Natural killer cell (primary cell): ENCODE results near the gene CDH23. TPM values are rescaled to one million over a fixed set of nuclear protein-coding genes. Genes with fewer than 3 reads are reported as not detected.

Source experiments
- ATAC-seq, 3 donors: fragments of 150-1000 bp in 2 of 3; fragments of 200-7000 bp in 1 of 3; cut with Tn5 transposase; 1 replicate in 1 of 3; 2 replicates in 2 of 3; pipeline ENCODE4 v1.10.0; 2021; ENCODE audit warnings: mild to moderate bottlenecking in 2 of 3, moderate library complexity in 2 of 3
- DNase-seq, 2 donors: peaks; one replicate each; pipeline versions ENCODE4 v3.0.0 to v3.0.0-alpha.2; 2013 to 2021; ENCODE audit warnings: mixed read lengths in 1 of 2
- H3K27ac ChIP-seq: one replicate; pipeline ENCODE4 v1.5.1; 2013; ENCODE audit warnings: mild to moderate bottlenecking, low read length
- H3K27me3 ChIP-seq: one replicate; pipeline ENCODE4 v1.6.1; 2013; ENCODE audit warnings: low read length; ENCODE audit not compliant: control insufficient read depth, insufficient read depth
- H3K36me3 ChIP-seq: one replicate; pipeline ENCODE4 v1.6.1; 2013; ENCODE audit warnings: low read length; ENCODE audit not compliant: control insufficient read depth, insufficient read depth
- H3K4me1 ChIP-seq: one replicate; pipeline ENCODE4 v1.6.1; 2013; ENCODE audit warnings: low read length; ENCODE audit not compliant: control insufficient read depth, insufficient read depth
- H3K4me3 ChIP-seq: one replicate; pipeline ENCODE4 v1.5.1; 2013; ENCODE audit warnings: low read length
- H3K9me3 ChIP-seq: one replicate; pipeline ENCODE4 v1.6.1; 2013; ENCODE audit warnings: low read length; ENCODE audit not compliant: control insufficient read depth, insufficient read depth
- H3K27ac Mint-ChIP-seq, 2 donors: one replicate each; pipeline ENCODE4 v1.8.0; 2022; ENCODE audit warnings: mild to moderate bottlenecking in 2 of 2, mixed read lengths in 2 of 2, moderate library complexity in 1 of 2
- H3K27me3 Mint-ChIP-seq, 2 donors: one replicate each; pipeline ENCODE4 v1.8.0; 2022; ENCODE audit warnings: low read depth in 2 of 2, mixed read lengths in 2 of 2
- H3K36me3 Mint-ChIP-seq: one replicate; pipeline ENCODE4 v1.8.0; 2022; ENCODE audit warnings: mixed read lengths
- H3K4me1 Mint-ChIP-seq, 2 donors: one replicate each; pipeline ENCODE4 v1.8.0; 2022; ENCODE audit warnings: mixed read lengths in 2 of 2
- H3K4me3 Mint-ChIP-seq: one replicate; pipeline ENCODE4 v1.8.0; 2022; ENCODE audit warnings: mild to moderate bottlenecking, moderate library complexity, mixed read lengths
- H3K9me3 Mint-ChIP-seq, 2 donors: one replicate each; pipeline ENCODE4 v1.8.0; 2022; ENCODE audit warnings: mixed read lengths in 2 of 2
- CTCF ChIP-seq: fragments of 200-600 bp; IDR thresholded peaks from one replicate; pipeline ENCODE4 v1.8.0; 2022; ENCODE audit warnings: antibody characterized with exemption
- WGBS: methylation state at CpG from one replicate; pipeline ENCODE4 v1.1.7; 2013; ENCODE audit warnings: missing lambda C conversion rate; ENCODE audit not compliant: insufficient coverage; 5-methylcytosine and 5-hydroxymethylcytosine counted together
- intact Hi-C: fragments of 100-400 bp; cut with micrococcal nuclease; formaldehyde crosslinking; loops from one replicate; pipeline ENCODE4 v1.14.2; 2022
- total RNA-seq, 4 donors: library from RNA; stranded (reverse); fragments of 120-200 nt in 1 of 4; gene quantifications; one replicate each; pipeline versions ENCODE4 v1.2.3 to v1.2.4, GENCODE V29; 2013 to 2022

The CDH23 gene
- total RNA-seq, 3 donors from 2014 or later (not counting 1 experiment from before 2014, with no cell fraction given): 1.2 to 6.0 (median 4.3) TPM

DNA sequence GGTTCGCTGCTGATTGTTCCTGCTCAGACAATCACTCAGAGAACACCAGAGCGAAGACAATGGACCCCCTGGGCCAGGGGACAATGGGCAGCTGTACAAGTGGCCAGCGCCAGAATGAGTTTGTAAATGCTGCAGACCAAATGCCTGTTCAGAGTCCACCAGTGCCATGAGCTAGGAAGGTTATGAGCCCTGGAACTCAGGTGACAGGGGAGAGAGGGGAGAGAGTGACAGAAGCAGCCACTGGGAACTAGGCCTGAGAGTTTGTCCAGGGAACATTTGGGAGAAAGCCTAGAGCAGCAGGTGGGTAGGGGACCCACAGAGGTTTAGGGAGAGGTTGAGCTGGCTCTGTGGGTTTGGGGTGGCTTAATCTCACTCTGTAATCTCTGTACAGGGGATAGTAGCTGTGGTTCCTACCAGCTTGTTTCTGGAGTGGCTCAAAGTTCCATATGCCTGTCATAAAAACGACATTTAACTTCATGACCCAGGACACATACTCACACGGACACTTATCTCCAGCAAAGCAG is 262.5 kb downstream of the CDH23 start:
- peaks cover 0 to 4% of the 10 kb centered on the region in 2 donors for H3K27me3 Mint-ChIP-seq
- H3K27ac ChIP-seq: no peak overlapping the region
- TF ChIP-seq CTCF: no peak
- H3K4me1 ChIP-seq: no peaks in the 10 kb centered on the region
- WGBS: 66% methylated on average over 5 of the region's 5 CpGs
- intact Hi-C loops: no loop called here
- no peak overlapping the region for H3K27ac Mint-ChIP-seq
- no peaks in the 10 kb centered on the region for H3K27me3 ChIP-seq
- H3K36me3 Mint-ChIP-seq: no peaks in the 10 kb centered on the region
- H3K4me3 ChIP-seq: no peak overlapping the region
- ATAC-seq (no peak), DNase-seq (no peak)
- H3K36me3 ChIP-seq: no peaks in the 10 kb centered on the region
- H3K9me3 Mint-ChIP-seq: no peaks in the 10 kb centered on the region
- no peaks in the 10 kb centered on the region for H3K4me1 Mint-ChIP-seq
- no peak overlapping the region for H3K4me3 Mint-ChIP-seq
- H3K9me3 ChIP-seq: no peaks in the 10 kb centered on the region

- no peak overlapping the region for H3K27ac Mint-ChIP-seq
- WGBS: 72% methylated on average over 7 of the region's 10 CpGs
- H3K9me3 Mint-ChIP-seq: no peaks in the 10 kb centered on the region
Measured at GRCh38 chr10:71659737-71660136, 263.0 kb downstream of the CDH23 start.

GRCh38 chr10:71660313-71660712 is 263.6 kb downstream of the CDH23 start:
- H3K9me3 Mint-ChIP-seq: no peaks in the 10 kb centered on the region
- ATAC-seq (no peak), DNase-seq (no peak)
- 73% methylated on average over 4 of the region's 4 CpGs for WGBS
- no peak for TF ChIP-seq CTCF
- no peaks in the 10 kb centered on the region for H3K36me3 Mint-ChIP-seq
- no peak overlapping the region for H3K27ac Mint-ChIP-seq
- peaks cover 0 to 4% of the 10 kb centered on the region in 2 donors for H3K27me3 Mint-ChIP-seq
- intact Hi-C loops: no loop called here
- H3K27ac ChIP-seq: no peak overlapping the region
- H3K4me3 ChIP-seq: no peak overlapping the region
- H3K4me3 Mint-ChIP-seq: no peak overlapping the region
- no peaks in the 10 kb centered on the region for H3K9me3 ChIP-seq
- no peaks in the 10 kb centered on the region for H3K4me1 ChIP-seq
- H3K4me1 Mint-ChIP-seq: no peaks in the 10 kb centered on the region
- no peaks in the 10 kb centered on the region for H3K36me3 ChIP-seq
- no peaks in the 10 kb centered on the region for H3K27me3 ChIP-seq

More at GRCh38 chr10:71659737-71660136, 263.0 kb downstream of the CDH23 start:
- no peak overlapping the region for H3K27ac ChIP-seq
- no peaks in the 10 kb centered on the region for H3K36me3 Mint-ChIP-seq
- intact Hi-C loops: no loop called here
- no peaks in the 10 kb centered on the region for H3K27me3 ChIP-seq
- H3K9me3 ChIP-seq: no peaks in the 10 kb centered on the region
- H3K4me1 ChIP-seq: no peaks in the 10 kb centered on the region
- H3K4me3 Mint-ChIP-seq: no peak overlapping the region
- ATAC-seq (no peak), DNase-seq (no peak)
- no peak overlapping the region for H3K4me3 ChIP-seq
- H3K36me3 ChIP-seq: no peaks in the 10 kb centered on the region
- H3K4me1 Mint-ChIP-seq: no peaks in the 10 kb centered on the region
- H3K27me3 Mint-ChIP-seq: peaks cover 0 to 4% of the 10 kb centered on the region in 2 donors
- TF ChIP-seq CTCF: no peak

DNA sequence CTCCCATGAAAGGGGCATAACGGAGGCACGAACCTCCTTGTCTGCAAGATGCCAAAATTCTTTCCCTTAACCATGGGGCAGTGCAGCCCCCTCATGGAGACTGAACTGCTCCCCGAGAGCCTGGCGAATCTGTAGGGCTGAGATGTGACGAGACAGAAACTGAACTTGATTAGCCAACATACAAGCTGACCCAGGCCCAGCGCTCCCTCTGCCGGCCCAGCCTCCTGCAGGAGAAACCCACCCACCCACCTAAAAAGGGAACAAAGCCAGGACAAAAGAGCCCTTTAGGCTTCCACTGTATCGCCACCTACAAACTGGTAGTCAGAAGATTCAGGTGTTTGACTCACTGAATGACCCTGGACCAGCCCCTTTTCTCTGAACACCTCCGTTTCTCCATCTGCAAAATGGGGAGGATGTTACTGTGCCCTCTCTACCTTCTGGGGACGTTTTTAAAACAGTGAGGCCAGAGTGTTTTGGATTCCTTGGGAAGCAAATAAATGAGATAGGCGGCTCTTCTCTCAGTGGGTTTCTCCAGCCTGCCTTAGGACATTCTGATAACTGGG is 264.4 kb downstream of the CDH23 start:
- Mint-ChIP-seq H3K36me3 (no peaks in the 10 kb centered on the region), H3K27me3 (peaks cover 0 to 4% of the 10 kb centered on the region in 2 donors), H3K27ac (no peak overlapping the region), H3K9me3 (no peaks in the 10 kb centered on the region), H3K4me3 (no peak overlapping the region), H3K4me1 (no peaks in the 10 kb centered on the region)
- ATAC-seq (no peak), DNase-seq (no peak)
- Histone ChIP-seq H3K27me3 (no peaks in the 10 kb centered on the region), H3K36me3 (no peaks in the 10 kb centered on the region), H3K4me1 (no peaks in the 10 kb centered on the region), H3K9me3 (no peaks in the 10 kb centered on the region), H3K4me3 (no peak overlapping the region), H3K27ac (no peak overlapping the region)
- no peak for TF ChIP-seq CTCF
- 74% methylated on average over 11 of the region's 11 CpGs for WGBS
- intact Hi-C loops: no loop called here
